A549 (cell line): Measurements from ENCODE around the gene ATP1B1. TPM values are rescaled to one million over a fixed set of nuclear protein-coding genes. Genes with fewer than 3 reads are reported as not detected.

ENCODE experiments used
- ATAC-seq, 2 experiments: fragments of 200-7000 bp in 1 of 2; fragments of >200 bp in 1 of 2; cut with Nextera tagmentation in 1 of 2; cut with Tn5 transposase in 1 of 2; 3 replicates each; pipeline versions ENCODE4 v1.8.0 to v1.9.1; 2018 to 2020; ENCODE audit warnings: mild to moderate bottlenecking in 1 of 2, moderate library complexity in 1 of 2
- CTCF ChIA-PET: fragments of 300-600 bp; sonication (Branson Sonifier 250); formaldehyde crosslinking; extraction: SDS; loops from one replicate; lab custom pipeline; 2021; ENCODE audit warnings: antibody characterized with exemption, inconsistent platforms; lab: Yijun Ruan, JAX
- POLR2A ChIA-PET: fragments of 350-600 bp; formaldehyde crosslinking; extraction: SDS; loops from one replicate; lab custom pipeline; 2021; ENCODE audit warnings: antibody characterized with exemption, inconsistent platforms; lab: Yijun Ruan, JAX
- DNase-seq, 2 experiments: peaks; one replicate each; pipeline versions ENCODE4 v3.0.0 to v3.0.0-alpha.2; 2011 to 2016; ENCODE audit warnings: low read depth in 1 of 2, low spot score in 1 of 2
- FAIRE-seq: peaks from 2 replicates; lab custom pipeline; 2011; peaks lifted over from hg19 to GRCh38; lab: Jason Lieb, UNC
- H3K27ac ChIP-seq, 2 experiments: fragments of >200 bp; sonication (Bioruptor Twin); formaldehyde crosslinking; 3 replicates each; pipeline ENCODE4 v1.5.1; 2016 to 2017
- H3K4me1 ChIP-seq: fragments of >200 bp; sonication (Bioruptor Twin); formaldehyde crosslinking; 3 replicates; pipeline ENCODE4 v1.6.1; 2016
- H3K4me2 ChIP-seq: fragments of >200 bp; sonication (Bioruptor Twin); formaldehyde crosslinking; 3 replicates; pipeline ENCODE4 v1.6.1; 2016
- H3K4me3 ChIP-seq: fragments of >200 bp; sonication (Bioruptor Twin); formaldehyde crosslinking; 3 replicates; pipeline ENCODE4 v1.5.1; 2016
- H3K9me3 ChIP-seq: fragments of >200 bp; sonication (Bioruptor Twin); formaldehyde crosslinking; 3 replicates; pipeline ENCODE4 v1.6.1; 2016
- BHLHE40 ChIP-seq: IDR thresholded peaks from 2 replicates; pipeline ENCODE4 v1.6.1; 2012; ENCODE audit warnings: low read depth, low read length, inconsistent platforms
- CBX2 ChIP-seq: fragments of 200-600 bp; sonication (generic); IDR thresholded peaks from 2 replicates; pipeline ENCODE4 v1.6.1; 2016; ENCODE audit warnings: low read depth, mild to moderate bottlenecking, borderline replicate concordance
- CBX8 ChIP-seq: fragments of 200-600 bp; sonication (generic); IDR thresholded peaks from 2 replicates; pipeline ENCODE4 v1.6.1; 2016
- CHD4 ChIP-seq: fragments of 200-600 bp; sonication (generic); IDR thresholded peaks from 2 replicates; pipeline ENCODE4 v1.6.1; 2016; ENCODE audit warnings: antibody characterized with exemption, mild to moderate bottlenecking, borderline replicate concordance
- CTCF ChIP-seq: fragments of >200 bp; sonication (Bioruptor Twin); formaldehyde crosslinking; IDR thresholded peaks from 3 replicates; pipeline ENCODE4 v1.5.1; 2016
- FOSL2 ChIP-seq, 2 experiments: fragments of 450-650 bp in 1 of 2; fragments of >200 bp in 1 of 2; sonication (Bioruptor Twin) in 1 of 2; formaldehyde crosslinking; IDR thresholded peaks; 2 replicates each; pipeline versions ENCODE4 v1.5.0 to v1.6.1; 2016 to 2020; ENCODE audit warnings: mild to moderate bottlenecking in 1 of 2, moderate library complexity in 1 of 2
- HDAC2 ChIP-seq: fragments of 200-600 bp; sonication (generic); IDR thresholded peaks from 2 replicates; pipeline ENCODE4 v1.6.1; 2016
- HOXB5 ChIP-seq: fragments of 250-450 bp; sonication (Bioruptor Pico); IDR thresholded peaks from 2 replicates; pipeline ENCODE4 v1.5.0; 2020; ENCODE audit warnings: mild to moderate bottlenecking, moderate library complexity
- JUNB ChIP-seq: fragments of >200 bp; sonication (Bioruptor Twin); formaldehyde crosslinking; IDR thresholded peaks from 2 replicates; pipeline ENCODE4 v1.6.1; 2016
- KDM5A ChIP-seq: fragments of 200-600 bp; sonication (generic); IDR thresholded peaks from 2 replicates; pipeline ENCODE4 v1.6.1; 2016; ENCODE audit warnings: antibody characterized with exemption, mild to moderate bottlenecking
- NFE2L2 ChIP-seq: fragments of 150-350 bp; conservative IDR thresholded peaks from 2 replicates; pipeline ENCODE4 v1.6.1; 2014; ENCODE audit warnings: low read length
- NR3C1 ChIP-seq: fragments of >200 bp; sonication (Bioruptor Twin); formaldehyde crosslinking; IDR thresholded peaks from 3 replicates; pipeline ENCODE4 v1.6.1; 2017
- RAD21 ChIP-seq, 2 experiments: fragments of >200 bp in 1 of 2; sonication (Bioruptor Twin) in 1 of 2; formaldehyde crosslinking in 1 of 2; IDR thresholded peaks in 1 of 2; conservative IDR thresholded peaks in 1 of 2; 2 replicates in 1 of 2; 3 replicates in 1 of 2; pipeline ENCODE4 v1.6.1; 2012 to 2018; ENCODE audit warnings: inconsistent platforms in 1 of 2
- RARB ChIP-seq: fragments of 250-450 bp; sonication (Bioruptor Pico); IDR thresholded peaks from 2 replicates; pipeline ENCODE4 v1.8.0; 2021; ENCODE audit warnings: mild to moderate bottlenecking, moderate library complexity
- RNF2 ChIP-seq: fragments of 200-600 bp; sonication (generic); IDR thresholded peaks from 2 replicates; pipeline ENCODE4 v1.6.1; 2016; ENCODE audit warnings: low read depth, mild to moderate bottlenecking, antibody characterized with exemption, moderate library complexity, borderline replicate concordance
- TFCP2L1 ChIP-seq: fragments of 250-450 bp; sonication (Bioruptor Pico); IDR thresholded peaks from 2 replicates; pipeline ENCODE4 v1.5.0; 2021; ENCODE audit warnings: mild to moderate bottlenecking
- USF2 ChIP-seq: fragments of 450-650 bp; IDR thresholded peaks from 2 replicates; pipeline ENCODE4 v1.6.1; 2014; ENCODE audit warnings: antibody characterized with exemption
- ZC3H11A ChIP-seq: fragments of 450-650 bp; IDR thresholded peaks from 2 replicates; pipeline ENCODE4 v1.6.1; 2014; ENCODE audit warnings: antibody characterized with exemption, mild to moderate bottlenecking
- WGBS: methylation state at CpG from one replicate; pipeline ENCODE4 v1.1.6; 2017; ENCODE audit errors: missing lambda C conversion rate; 5-methylcytosine and 5-hydroxymethylcytosine counted together
- polyA plus RNA-seq, 4 experiments: library from polyadenylated mRNA; depleted of rRNA in 3 of 4; stranded (reverse); fragments of >200 nt; fragmentation: RNase III in 1 of 4; extraction: RNeasy Plus Mini Kit Qiagen cat#74134 plus additional on column Dnase treatment in 1 of 4; gene quantifications; 2 replicates in 3 of 4; 3 replicates in 1 of 4; pipeline ENCODE4 v1.2.3, GENCODE V29; 2011 to 2017

The ATP1B1 gene
- polyA plus RNA-seq, 2 of the 4 experiments (the other 2 are of a cell fraction): 303 to 377 TPM

DNA sequence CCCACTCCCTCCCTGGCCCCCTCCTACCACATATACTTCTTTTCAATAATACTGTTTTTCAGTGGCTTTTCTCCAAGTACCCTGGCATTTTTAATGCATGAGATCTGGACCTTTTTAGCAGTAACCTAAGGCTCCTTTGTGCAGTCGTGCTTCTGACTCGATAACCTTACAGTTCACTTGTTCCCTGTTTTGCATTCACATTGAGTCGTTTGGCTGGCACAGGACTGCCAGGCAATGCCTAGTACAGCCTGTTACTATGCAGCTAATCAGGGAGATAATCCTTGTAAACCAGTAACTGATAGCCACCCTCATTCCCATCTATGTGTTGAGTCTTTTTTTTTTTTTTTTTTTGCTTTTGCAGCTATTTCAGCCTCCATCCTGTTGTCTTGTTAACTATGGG is 3.7 kb downstream of the ATP1B1 start:
- Histone ChIP-seq H3K27ac (peak overlapping the region; percentile 96 to 98), H3K4me1 (peaks cover 49% of the 10 kb centered on the region), H3K4me2 (peak overlapping the region; percentile 98), H3K9me3 (no peaks in the 10 kb centered on the region), H3K4me3 (peak overlapping the region; percentile 92)
- CTCF ChIA-PET: interaction anchor here (0.6 to 3.7 kb wide), 9 partner anchors 21 to 665 kb away, joined by 3 to 20 read pairs (median 4); no protein-coding TSS in a partner anchor
- POLR2A ChIA-PET: interaction anchor here (0.6 to 4.4 kb wide), 8 partner anchors 9 to 768 kb away, joined by 3 to 42 read pairs (median 4); no protein-coding TSS in a partner anchor
- ATAC-seq (no peak), FAIRE-seq (no peak), DNase-seq (no peak)
- WGBS: 4% methylated on average over 3 of the region's 3 CpGs
- TF ChIP-seq TFCP2L1 (CRISPR knock-in tag): no peak
- no peak for TF ChIP-seq JUNB

GRCh38 chr1:169110689-169111447 is 4.4 kb downstream of the ATP1B1 start:
- 12% methylated on average over 7 of the region's 7 CpGs for WGBS
- CTCF ChIA-PET: interaction anchor here (0.6 to 3.7 kb wide), 9 partner anchors 10 to 671 kb away, joined by 3 to 20 read pairs (median 4); no protein-coding TSS in a partner anchor
- FAIRE-seq (no peak), DNase-seq (peak in 1 of 2 experiments; percentile 52), ATAC-seq (no peak)
- no peaks in the 10 kb centered on the region for H3K9me3 ChIP-seq
- H3K4me3 ChIP-seq: peak overlapping the region; percentile 92
- peak overlapping the region; percentile 98 for H3K4me2 ChIP-seq
- H3K27ac ChIP-seq: peak overlapping the region; percentile 96 to 98
- H3K4me1 ChIP-seq: peaks cover 54% of the 10 kb centered on the region
- POLR2A ChIA-PET: interaction anchor here (0.6 to 4.4 kb wide), 5 partner anchors 8 to 768 kb away, joined by 3 to 42 read pairs (median 5); no protein-coding TSS in a partner anchor
- TF ChIP-seq FOSL2 (IDR thresholded peaks at IDR 0.05) (no peak), FOSL2 (CRISPR knock-in tag; IDR thresholded peaks at IDR 0.05) (no peak), CBX2 (no peak), HDAC2 (no peak), BHLHE40 (no peak), RAD21 (conservative IDR thresholded peaks at IDR 0.05 in 1 of 2, IDR thresholded peaks at IDR 0.05 in 1 of 2) (no peak), KDM5A (no peak), USF2 (no peak), TFCP2L1 (CRISPR knock-in tag) (no peak), RNF2 (no peak), NR3C1 (no peak), NFE2L2 (no peak), HOXB5 (CRISPR knock-in tag) (no peak), CTCF (no peak), CBX8 (no peak), CHD4 (no peak), RARB (CRISPR knock-in tag) (no peak)
- TF ChIP-seq, all 56 proteins: peak for 0

GRCh38 chr1:169111472-169111871 is 5.0 kb downstream of the ATP1B1 start:
- Histone ChIP-seq H3K27ac (peak overlapping the region; percentile 96 to 98), H3K4me3 (peak overlapping the region; percentile 92), H3K4me2 (peak overlapping the region; percentile 98)

More at GRCh38 chr1:169111472-169111871, 5.0 kb downstream of the ATP1B1 start:
- DNase-seq (no peak), FAIRE-seq (no peak), ATAC-seq (no peak)
- Histone ChIP-seq H3K4me1 (peaks cover 60% of the 10 kb centered on the region), H3K9me3 (no peaks in the 10 kb centered on the region)
- TF ChIP-seq RAD21 (conservative IDR thresholded peaks at IDR 0.05 in 1 of 2, IDR thresholded peaks at IDR 0.05 in 1 of 2) (peak; percentile 10 to 18; a peak in 1 of 5 replicates), ZC3H11A (no peak)
- CTCF ChIA-PET: interaction anchor here (0.6 to 3.7 kb wide), 9 partner anchors 9 to 672 kb away, joined by 3 to 20 read pairs (median 4); no protein-coding TSS in a partner anchor
- 20% methylated on average over 6 of the region's 6 CpGs for WGBS
- POLR2A ChIA-PET: interaction anchor here (1.2 to 4.4 kb wide), 2 partner anchors 8 to 51 kb away, joined by 5 to 42 read pairs; no protein-coding TSS in a partner anchor
